K562 (cell line): ENCODE data around the gene COL6A1. TPM values are rescaled to one million over a fixed set of nuclear protein-coding genes. Genes with fewer than 3 reads are reported as not detected.

Experiments used
- ASH1L ChIP-seq: fragments of 450-650 bp; IDR thresholded peaks from 2 replicates; pipeline ENCODE4 v1.6.1; 2018; ENCODE audit warnings: borderline replicate concordance, mild to moderate bottlenecking, low read depth; ENCODE audit not compliant: partially characterized antibody
- ELF1 ChIP-seq: fragments of 200-800 bp; sonication (Bioruptor generic); IDR thresholded peaks from 2 replicates; pipeline ENCODE4 v1.6.1; 2016; ENCODE audit warnings: missing genetic modification characterization, missing compliant biosample characterization
- FOXP1 ChIP-seq: sonication (generic); formaldehyde crosslinking; IDR thresholded peaks from 2 replicates; pipeline ENCODE4 v1.8.0; 2022; ENCODE audit warnings: mild to moderate bottlenecking, missing genetic modification reagents
- HMG20A ChIP-seq: fragments of 450-650 bp; formaldehyde crosslinking; conservative IDR thresholded peaks from 2 replicates; pipeline ENCODE4 v1.4.0; 2020; ENCODE audit warnings: mild to moderate bottlenecking, mixed read lengths
- JUN ChIP-seq, 2 experiments: sonication (generic) in 1 of 2; formaldehyde crosslinking in 1 of 2; IDR thresholded peaks; 2 replicates each; pipeline versions ENCODE4 v1.6.1 to v1.8.0; 2012 to 2022; ENCODE audit warnings: borderline replicate concordance in 2 of 2, mild to moderate bottlenecking in 2 of 2, improper control_type of control experiment in 1 of 2, low read depth in 1 of 2, low read length in 1 of 2, missing genetic modification reagents in 1 of 2
- RAD51 ChIP-seq: fragments of 450-650 bp; IDR thresholded peaks from 2 replicates; pipeline ENCODE4 v1.7.1; 2016; ENCODE audit warnings: low read depth, mild to moderate bottlenecking, borderline replicate concordance
- SETDB1 ChIP-seq: IDR thresholded peaks from one replicate; pipeline ENCODE4 v1.6.1; 2012; ENCODE audit warnings: low read length, control low read depth, inconsistent platforms
- TBP ChIP-seq: optimal IDR thresholded peaks from 2 replicates; pipeline ENCODE3; 2011; ENCODE audit warnings: low read depth, low read length, improper control_type of control experiment
- TOE1 ChIP-seq, 2 experiments: fragments of 450-650 bp in 1 of 2; sonication (generic) in 1 of 2; formaldehyde crosslinking in 1 of 2; IDR thresholded peaks; 2 replicates each; pipeline versions ENCODE4 v1.7.1 to v1.8.0; 2016 to 2022; ENCODE audit warnings: borderline replicate concordance in 2 of 2, mild to moderate bottlenecking in 2 of 2, antibody characterized with exemption in 1 of 2, inconsistent platforms in 1 of 2, low read depth in 1 of 2, missing genetic modification reagents in 1 of 2, moderate library complexity in 1 of 2
- ZFP30 ChIP-seq: fragments of 250-450 bp; sonication (Bioruptor Pico); IDR thresholded peaks from 2 replicates; pipeline ENCODE4 v1.8.0; 2022; ENCODE audit warnings: moderate library complexity, mild to moderate bottlenecking, inconsistent platforms, borderline replicate concordance
- polyA plus RNA-seq, 8 experiments: library from polyadenylated mRNA; depleted of rRNA in 4 of 8; stranded (reverse) in 5 of 8; unstranded in 3 of 8; fragments of >200 nt; fragmentation: Nextera tagmentation in 2 of 8; fragmentation: Illumina TruSeq in 1 of 8; extraction: Ambion mirVana in 2 of 8; extraction: Trizol in 1 of 8; gene quantifications; 2 replicates each; pipeline versions ENCODE4 v1.2.1 to v1.2.3, GENCODE V29; 2011 to 2014; ENCODE audit warnings: inconsistent platforms in 1 of 8, missing spikeins in 1 of 8
- total RNA-seq, 7 experiments: library from RNA; depleted of rRNA in 6 of 7; stranded (reverse); fragments of >200 nt in 6 of 7; fragmentation: Illumina TruSeq in 2 of 7; extraction: Trizol in 2 of 7; gene quantifications; 2 replicates each; pipeline versions ENCODE4 v1.2.1 to v1.2.3, GENCODE V29; 2011 to 2021; ENCODE audit warnings: low replicate concordance in 1 of 7
- TF ChIP-seq, protein P1 (sequence below): sonication (generic); formaldehyde crosslinking; IDR thresholded peaks from 2 replicates; pipeline ENCODE4 v1.8.1; 2023; ENCODE audit warnings: mild to moderate bottlenecking, missing genetic modification reagents
- TF ChIP-seq, protein P2 (sequence below): fragments of 450-650 bp; formaldehyde crosslinking; IDR thresholded peaks from 2 replicates; pipeline ENCODE4 v1.4.0; 2020; ENCODE audit warnings: mild to moderate bottlenecking, mixed read lengths

COL6A1 gene
- total and polyA plus RNA-seq, 9 of the 15 experiments (the other 6 are each of a cell fraction or from before 2014, with no cell fraction given), result 0.07 to 1.3 (median 0.14) TPM; not detected in 3

DNA sequence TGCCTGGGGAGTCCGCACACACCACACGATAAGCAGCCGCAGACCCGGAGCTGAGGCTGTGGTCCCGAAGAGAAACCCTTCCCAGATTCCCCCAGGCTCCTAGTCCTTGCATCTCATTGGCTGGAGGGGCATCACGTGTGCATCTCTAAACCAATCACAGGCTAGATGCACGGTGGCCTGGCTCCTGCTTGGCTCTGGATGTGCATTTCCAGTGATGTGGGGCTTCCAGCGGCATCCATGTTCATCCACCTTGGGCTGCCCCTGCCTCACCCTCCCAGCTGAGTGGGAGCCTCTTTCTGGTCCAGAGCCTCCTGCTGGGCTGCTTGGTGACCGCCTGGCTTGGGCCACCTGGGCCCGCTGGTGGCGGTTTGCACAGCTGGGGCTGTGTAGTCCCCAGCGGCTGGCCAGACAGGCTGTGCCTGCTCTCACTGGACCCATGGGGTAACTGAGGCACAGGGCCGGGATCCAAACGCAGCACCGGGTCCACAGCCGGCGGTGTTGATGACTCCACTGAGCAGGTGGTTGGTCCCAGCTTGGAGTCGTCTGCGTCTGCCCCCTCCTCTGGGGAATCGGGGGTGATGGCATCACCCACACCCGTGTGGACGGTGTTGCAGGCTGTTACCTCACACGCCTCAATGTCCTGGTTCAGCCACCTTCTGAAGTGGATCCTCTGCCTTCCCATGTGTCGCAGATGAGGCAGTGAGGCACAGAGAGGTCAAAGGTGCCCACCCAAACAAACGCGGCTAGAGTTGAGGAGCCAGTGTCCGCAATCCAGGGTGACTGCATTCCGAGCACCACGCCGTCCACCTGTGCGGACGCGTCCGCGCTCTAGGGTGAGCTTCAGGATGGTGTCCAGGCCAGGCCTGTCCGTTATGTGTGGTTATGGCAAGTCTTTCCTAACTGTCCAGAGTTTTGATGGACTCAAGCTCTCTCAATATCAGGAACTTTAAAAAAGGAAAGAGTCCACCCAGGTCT is 41.3 kb downstream of the COL6A1 start (continued):
- TF ChIP-seq ELF1 (tag) (no peak), HMG20A (CRISPR knock-in tag) (no peak), RAD51 (peak; percentile 96), ASH1L (peak; percentile 80), SETDB1 (no peak), FOXP1 (CRISPR knock-in tag) (0 out of 2 replicates have a peak, but pooled peaks have one; percentile 67), TBP (peak; percentile 70), ZFP30 (CRISPR knock-in tag) (no peak), TOE1 (IDR thresholded peaks at IDR 0.05; ENCODE audit: borderline replicate concordance) (peak; percentile 72; the same call in 1 of the 2 replicates), TOE1 (CRISPR knock-in tag; IDR thresholded peaks at IDR 0.05; ENCODE audit: borderline replicate concordance, low read depth) (no peak), JUN (IDR thresholded peaks at IDR 0.05; ENCODE audit: borderline replicate concordance, low read depth, low read length) (peak; percentile 8; the same call in 1 of the 2 replicates), JUN (CRISPR knock-in tag; IDR thresholded peaks at IDR 0.05; ENCODE audit: borderline replicate concordance) (no peak)
- TF ChIP-seq, protein P1, sequence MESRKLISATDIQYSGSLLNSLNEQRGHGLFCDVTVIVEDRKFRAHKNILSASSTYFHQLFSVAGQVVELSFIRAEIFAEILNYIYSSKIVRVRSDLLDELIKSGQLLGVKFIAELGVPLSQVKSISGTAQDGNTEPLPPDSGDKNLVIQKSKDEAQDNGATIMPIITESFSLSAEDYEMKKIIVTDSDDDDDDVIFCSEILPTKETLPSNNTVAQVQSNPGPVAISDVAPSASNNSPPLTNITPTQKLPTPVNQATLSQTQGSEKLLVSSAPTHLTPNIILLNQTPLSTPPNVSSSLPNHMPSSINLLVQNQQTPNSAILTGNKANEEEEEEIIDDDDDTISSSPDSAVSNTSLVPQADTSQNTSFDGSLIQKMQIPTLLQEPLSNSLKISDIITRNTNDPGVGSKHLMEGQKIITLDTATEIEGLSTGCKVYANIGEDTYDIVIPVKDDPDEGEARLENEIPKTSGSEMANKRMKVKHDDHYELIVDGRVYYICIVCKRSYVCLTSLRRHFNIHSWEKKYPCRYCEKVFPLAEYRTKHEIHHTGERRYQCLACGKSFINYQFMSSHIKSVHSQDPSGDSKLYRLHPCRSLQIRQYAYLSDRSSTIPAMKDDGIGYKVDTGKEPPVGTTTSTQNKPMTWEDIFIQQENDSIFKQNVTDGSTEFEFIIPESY (CRISPR knock-in tag), result peak; percentile 87
- TF ChIP-seq, protein P2, sequence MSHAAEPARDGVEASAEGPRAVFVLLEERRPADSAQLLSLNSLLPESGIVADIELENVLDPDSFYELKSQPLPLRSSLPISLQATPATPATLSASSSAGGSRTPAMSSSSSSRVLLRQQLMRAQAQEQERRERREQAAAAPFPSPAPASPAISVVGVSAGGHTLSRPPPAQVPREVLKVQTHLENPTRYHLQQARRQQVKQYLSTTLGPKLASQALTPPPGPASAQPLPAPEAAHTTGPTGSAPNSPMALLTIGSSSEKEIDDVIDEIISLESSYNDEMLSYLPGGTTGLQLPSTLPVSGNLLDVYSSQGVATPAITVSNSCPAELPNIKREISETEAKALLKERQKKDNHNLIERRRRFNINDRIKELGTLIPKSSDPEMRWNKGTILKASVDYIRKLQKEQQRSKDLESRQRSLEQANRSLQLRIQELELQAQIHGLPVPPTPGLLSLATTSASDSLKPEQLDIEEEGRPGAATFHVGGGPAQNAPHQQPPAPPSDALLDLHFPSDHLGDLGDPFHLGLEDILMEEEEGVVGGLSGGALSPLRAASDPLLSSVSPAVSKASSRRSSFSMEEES (CRISPR knock-in tag), result peak; percentile 73
